SW480 (cell line): ENCODE measurements around the gene NHSL2.
"Not testable (repeated sequence)": the region's sequence is repeated elsewhere in the genome, so short reads cannot be mapped to it uniquely, and the experiment has no call there.

ENCODE experiments used
- DNase-seq: peaks from one replicate; pipeline ENCODE4 v3.0.0-alpha.2; 2016; ENCODE audit warnings: low spot score

Gene NHSL2

DNA sequence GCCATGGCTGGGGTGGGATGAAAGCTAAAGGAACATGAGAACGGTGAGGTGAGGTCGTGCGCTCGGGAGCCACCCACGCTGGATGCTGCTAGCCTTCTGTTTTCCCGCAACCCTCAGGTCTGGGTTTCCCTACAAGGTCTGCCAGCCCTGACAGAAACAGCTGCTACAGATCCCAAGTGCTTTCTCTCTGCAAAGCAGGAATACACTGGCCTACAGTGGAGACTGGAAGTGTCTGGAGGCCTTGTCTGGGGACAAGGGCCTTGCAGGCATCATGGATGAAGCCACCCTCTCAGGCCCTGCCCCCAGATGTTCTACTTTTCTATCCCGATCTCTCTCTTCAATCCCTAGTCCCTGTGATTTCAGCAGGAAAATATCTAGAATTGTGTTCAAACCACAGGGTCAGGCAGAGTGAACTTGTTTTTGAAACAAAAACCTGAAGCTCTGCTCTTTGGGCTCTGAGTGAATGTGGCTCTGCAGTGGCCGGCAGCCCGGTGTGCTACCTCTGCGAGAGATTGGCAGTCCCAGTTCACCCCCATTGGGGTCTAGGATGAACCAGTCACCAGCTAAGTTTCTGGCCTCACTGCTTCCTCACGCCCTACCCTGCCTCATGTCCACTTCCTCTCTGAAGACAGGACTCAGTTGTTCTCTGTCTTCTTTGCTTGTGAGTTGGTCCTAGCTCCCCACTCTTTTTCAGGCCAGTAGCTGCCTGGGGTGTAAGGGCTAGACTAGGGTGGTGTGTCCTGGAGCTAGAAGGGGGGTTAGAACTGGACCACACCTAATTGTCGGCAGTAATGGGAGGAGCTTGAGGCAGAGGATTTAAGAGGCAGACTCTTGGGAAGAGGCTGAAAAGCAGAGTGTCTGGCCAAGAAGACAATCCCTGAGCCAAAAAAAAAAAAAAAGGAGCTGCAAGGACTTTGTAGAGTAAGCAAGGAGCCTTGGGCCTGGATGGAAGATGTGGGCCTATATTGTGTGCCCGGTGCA is 131.5 kb downstream of the NHSL2 start:
- no peak for DNase-seq

- DNase-seq: no peak
These were observed 132.2 kb downstream of the NHSL2 start for GRCh38 chrX:72042852-72043248.

- DNase-seq: no peak
These were observed 133.0 kb downstream of the NHSL2 start for GRCh38 chrX:72043636-72044035.

DNA sequence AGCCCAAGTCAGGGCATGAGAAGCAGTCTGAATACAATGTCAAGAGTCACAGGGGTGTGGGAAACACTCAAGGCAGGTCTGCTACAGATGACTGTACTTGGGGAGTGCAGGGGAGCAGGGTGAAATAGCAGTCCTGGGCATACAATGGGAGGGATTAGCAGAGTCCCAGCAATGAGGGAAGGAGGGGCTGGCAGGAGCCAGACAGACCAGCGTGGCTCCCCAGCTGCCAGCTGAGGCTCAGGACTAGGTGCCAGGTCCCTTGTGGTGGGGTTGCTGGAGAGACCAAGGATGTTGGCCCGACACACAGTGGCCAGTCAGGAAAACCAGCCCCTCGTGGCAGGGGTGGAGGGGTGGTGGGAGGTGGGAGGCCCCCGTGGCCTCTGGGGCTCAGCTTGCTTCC is 134.5 kb downstream of the NHSL2 start:
- no peak for DNase-seq

GRCh38 chrX:72045552-72046277 is 135.1 kb downstream of the NHSL2 start:
- DNase-seq: peak; percentile 13

DNA sequence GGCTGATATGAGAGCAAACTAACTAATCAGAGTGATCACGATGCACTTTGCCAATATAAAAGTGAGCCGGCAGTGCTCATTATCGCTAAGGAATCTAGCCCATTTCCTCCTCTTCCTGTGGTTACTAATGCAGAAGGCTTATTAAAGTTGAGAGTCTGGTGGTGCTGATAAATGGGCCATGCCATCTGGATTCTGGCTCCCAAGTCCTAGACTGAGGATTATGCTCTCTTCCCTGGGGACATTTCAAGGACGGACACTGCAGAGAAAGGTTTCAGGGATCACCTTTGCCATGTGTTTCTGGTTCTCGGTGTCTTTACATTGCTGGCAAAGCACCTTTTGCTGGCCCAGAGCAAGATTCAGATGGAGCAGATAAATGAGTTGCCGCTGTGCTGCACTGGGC is 135.8 kb downstream of the NHSL2 start:
- no peak for DNase-seq

DNA sequence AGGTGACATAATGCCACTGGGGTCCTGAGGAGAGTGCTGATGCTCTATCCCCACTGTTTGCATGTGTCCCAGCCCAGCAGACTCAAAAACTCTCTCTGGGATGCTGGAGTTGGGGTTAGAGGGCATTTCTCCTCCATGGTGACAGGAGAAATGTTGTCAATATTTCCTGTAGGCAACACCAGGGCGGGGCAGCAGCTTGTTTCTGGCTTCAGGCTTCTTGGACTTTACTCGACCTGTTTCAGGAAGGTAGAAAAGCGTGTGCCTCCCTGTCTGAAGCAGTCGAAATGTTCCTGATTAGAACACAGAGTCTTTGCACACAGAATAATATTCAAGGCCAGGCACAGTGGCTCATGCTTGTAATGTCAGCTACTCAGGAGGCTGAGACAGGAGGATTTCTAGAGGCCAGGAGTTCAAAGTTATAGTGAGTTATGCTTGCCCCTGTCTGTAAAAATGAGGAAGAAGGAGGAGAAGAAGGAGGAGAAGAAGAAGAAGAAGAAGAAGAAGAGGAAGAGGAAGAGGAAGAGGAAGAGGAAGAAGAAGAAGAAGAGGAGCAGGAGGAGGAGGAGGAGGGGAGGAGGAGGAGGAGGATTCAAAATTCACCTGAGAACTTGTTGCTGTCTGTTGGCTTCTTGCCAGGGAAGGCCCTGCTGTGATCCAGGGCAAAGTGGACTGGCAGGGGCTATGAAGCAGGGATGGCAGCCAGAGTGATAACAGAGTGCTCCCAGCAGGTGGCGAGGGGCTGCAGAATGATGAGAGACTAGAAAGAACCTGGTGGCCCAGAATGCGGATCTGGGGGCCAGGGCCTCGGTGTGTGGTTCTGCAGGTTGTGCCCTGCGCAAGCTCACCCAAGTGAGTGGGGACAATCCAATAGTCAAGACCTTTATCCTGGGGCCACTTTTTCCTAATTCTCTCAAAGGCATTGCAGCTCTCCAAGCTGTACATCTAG is 138.1 kb downstream of the NHSL2 start:
- peak; percentile 22 for DNase-seq

- no peak for DNase-seq
These were observed 139.4 kb downstream of the NHSL2 start for GRCh38 chrX:72050011-72050410.

GRCh38 chrX:72051589-72051988 is 140.9 kb downstream of the NHSL2 start:
- no peak for DNase-seq

DNA sequence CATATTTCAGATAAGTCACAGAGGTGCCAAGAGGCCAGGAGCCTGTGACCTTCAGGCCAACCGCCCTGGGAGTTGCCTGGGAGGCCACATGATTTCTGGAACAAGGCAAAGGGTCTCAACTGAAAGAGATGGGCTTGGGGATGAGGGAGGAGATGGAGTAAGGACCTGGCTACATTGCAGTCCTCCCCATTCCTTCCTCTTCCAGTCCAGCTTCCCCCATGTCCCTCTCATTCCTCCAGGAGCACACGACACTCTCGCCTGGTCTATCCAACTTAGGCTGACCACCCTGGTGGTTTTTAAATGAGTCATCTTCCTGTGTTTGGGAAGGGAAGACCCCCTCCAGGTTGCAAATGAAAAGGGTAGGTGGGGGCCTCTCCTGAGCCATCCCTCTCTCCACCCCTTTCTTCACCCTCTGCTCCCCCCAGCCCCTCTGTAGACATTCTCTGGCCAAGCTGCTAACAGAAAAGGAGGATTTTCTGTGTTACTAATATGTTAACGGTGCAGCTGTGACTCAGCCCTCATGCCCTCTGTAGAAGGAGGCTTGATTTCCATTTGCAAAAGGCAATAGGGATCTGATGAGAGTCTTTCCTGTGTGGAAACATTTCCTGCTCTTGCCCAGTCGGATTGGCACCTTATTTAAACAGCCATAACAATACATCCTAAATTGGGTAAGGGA is 141.9 kb downstream of the NHSL2 start:
- no peak for DNase-seq

GRCh38 chrX:72053508-72053907 is 142.9 kb downstream of the NHSL2 start:
- DNase-seq: no peak

- DNase-seq: no peak
These were observed 144.3 kb downstream of the NHSL2 start for GRCh38 chrX:72054779-72055489.

GRCh38 chrX:72057331-72057730 is 146.7 kb downstream of the NHSL2 start:
- DNase-seq: no peak

DNA sequence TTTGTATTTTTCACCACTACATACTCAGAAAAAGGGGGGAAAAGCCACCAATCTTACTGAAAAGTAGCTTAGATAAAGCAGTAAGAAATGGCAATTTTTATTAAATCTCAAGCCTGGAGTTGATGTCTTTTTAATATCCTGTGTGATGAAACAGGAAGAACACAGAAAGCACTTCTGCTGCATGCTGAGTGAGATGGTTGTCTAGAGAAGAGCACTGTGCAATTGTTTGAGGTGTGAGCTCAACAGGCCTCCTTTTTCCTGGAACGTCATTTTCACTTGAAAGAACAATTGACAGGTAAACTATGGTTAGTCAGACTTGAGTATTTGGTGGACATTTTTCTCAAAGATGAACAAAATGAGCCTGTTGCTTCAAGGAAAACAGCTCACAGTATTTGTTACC is 147.2 kb downstream of the NHSL2 start:
- no peak for DNase-seq

- not testable (repeated sequence) for DNase-seq
These were observed 147.7 kb downstream of the NHSL2 start for GRCh38 chrX:72058346-72058745.

- no peak for DNase-seq
These were observed 149.7 kb downstream of the NHSL2 start for GRCh38 chrX:72060196-72060920.

DNA sequence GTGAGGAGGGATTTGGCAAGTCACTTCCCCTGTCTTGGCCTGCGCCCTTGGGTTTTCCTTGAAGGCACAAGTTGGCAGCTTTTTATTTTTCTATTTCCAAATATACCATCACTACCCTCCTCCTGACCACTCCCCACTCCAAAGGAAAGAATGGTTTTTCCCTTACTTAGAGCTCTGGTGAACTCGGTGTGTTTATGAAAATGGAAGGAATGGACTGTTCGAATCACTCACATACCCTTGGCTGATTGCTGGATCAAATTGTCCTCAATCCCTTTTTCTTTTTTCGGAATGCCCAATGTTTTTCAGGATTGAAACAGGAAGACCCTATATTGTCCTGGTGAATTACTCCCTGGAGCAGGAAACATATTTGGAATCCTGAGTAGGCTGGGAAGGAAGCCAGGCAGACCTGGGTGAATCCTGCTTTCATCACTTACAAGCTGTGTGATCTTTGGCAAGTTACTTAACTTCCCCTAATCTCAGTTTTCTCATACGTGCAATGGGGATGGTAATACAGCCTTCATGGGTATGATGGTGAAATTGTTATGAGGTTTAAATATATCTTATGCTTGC is 150.4 kb downstream of the NHSL2 start:
- no peak for DNase-seq

DNA sequence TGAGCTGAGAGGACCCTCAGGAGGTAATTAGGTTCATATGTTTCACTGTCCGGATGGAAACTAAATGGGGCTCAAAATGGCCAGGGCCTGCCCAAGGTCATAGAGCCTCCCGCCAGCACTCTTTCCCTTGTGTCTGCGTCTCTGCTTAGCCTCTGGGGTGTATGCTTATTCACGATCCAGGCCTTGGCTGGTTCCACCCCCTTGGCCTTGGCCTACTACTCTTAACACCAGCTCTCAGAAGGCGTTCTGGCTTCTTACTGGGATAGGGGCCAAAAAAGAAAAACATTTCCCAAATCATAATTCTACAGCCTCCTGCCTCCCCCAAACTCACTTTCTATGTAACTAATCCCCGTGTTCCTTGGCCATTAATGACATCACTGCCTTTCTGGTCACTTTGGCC is 152.3 kb downstream of the NHSL2 start:
- no peak for DNase-seq

DNA sequence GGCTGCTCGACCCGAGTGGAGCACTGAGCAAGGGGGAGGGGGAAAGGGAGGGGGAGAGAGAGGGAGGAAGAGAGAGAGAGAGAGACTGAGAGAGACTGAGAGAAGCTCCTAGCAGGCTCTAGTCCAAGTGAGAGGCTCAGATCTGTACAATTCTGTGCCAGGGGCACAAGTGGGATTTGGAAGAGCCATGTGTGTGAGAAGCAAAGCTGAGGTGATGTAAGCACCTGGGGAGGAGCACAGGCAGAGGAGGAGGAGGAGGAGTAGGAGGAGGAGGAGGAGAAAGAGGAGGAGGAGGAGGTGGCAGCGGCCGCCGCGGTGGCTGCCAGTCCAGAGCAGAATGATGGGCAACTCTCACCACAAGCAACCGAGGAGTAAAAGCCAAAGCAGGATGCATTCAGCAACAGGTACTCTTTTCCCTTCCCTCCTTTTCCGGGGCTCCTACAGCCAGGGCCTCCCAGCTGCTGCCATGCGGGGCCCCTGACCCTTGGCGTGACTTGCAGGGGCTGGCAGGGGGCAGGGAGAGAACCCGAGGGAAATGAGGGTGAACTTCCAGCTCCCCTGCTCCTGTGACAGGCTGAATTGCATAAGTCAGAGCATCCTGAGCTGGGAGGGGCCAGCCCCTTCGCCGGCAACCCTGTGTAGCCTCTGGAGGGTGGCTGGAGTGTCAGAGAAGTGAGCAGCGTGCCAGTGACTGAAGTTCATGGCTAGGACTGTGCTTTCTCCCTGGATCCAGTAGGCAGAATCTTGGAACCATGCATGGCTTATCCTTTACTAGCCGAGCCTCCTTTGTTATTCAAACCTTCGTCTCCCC is 158.9 kb downstream of the NHSL2 start:
- no peak for DNase-seq
